ENCODE results near the gene TTLL10.
"Not testable (repeated sequence)": the region's sequence is repeated elsewhere in the genome, so short reads cannot be mapped to it uniquely, and the experiment has no call there.

TTLL10 gene

DNA sequence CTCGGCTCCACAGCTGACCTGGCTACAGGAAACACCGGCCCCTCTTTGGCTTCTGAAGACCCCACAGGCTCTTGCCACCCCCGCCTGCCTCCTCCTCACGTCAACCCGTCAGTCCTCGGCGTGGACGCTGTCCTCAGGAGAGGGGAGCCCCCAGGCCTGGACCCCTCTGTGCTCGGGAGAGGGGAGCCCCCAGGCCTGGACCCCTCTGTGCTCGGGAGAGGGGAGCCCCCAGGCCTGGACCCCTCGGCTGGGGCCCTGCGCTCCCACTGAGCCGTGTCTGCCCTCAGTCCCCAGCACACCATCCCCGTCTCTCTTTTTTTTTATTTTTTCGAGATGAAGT lies 31.8 kb upstream of the TTLL10 start:
- DNase-seq (ENCODE audit: low read depth), result no peak

DNA sequence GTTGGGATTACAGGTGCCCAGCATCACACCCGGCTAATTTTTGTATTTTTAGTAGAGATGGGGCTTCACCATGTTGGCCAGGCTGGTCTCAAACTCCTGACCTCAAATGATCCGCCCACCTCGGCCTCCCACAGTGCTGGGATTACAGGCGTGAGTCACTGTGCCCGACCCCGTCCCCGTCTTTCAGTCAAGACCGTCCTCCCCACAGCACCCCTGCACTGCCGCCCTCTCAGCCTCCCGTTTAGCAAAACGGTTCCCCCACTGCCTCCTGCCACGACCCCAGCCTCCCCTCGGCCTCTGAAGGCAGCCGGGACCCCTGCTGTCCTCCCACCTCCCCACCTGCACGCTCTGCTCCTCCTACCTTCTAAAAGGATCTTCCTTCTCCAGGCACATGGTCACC lies 31.3 kb upstream of the TTLL10 start:
- DNase-seq (ENCODE audit: low read depth), result not testable (repeated sequence)

DNA sequence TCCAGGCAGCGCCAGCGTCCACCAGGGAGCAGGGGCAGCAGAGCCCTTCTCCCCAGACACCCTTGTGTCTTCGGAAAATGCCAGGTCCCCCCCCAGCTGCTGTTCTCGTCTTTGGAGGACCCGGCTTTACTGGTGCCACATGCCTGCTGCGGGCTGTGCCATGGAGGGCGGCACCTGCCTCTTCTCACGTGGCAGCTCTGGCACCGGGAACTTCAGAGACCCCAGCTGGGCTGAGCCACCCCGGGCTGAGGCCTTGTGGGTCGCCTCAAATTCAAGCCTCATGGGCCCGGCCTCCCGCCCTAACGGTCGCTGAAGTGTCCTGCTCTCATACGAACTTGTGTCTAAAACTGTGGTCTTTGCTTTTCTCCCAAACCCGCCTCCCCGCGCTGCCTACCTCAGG lies 30.8 kb upstream of the TTLL10 start:
- DNase-seq (ENCODE audit: low read depth), result no peak

DNA sequence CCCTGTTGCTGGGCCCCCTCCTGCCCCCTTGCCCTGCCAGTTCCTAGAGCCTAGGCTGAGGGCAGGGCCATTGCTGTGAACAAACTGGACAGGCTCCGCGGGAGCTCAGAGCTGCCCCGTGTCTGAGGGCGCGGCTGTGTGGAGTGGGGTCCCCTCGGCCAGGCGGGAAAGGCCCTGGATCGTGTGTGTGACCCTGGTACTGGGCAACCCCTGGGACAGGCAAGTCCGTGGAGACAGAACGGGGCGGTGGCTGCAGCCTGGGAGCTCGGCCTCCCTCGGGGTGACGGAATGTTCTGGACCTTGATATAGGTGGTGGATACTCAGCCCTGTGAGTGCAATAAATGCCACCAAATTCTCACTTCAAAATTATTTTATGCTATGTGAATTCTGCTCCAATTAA lies 30.0 kb upstream of the TTLL10 start:
- no peak for DNase-seq (ENCODE audit: low read depth)

DNA sequence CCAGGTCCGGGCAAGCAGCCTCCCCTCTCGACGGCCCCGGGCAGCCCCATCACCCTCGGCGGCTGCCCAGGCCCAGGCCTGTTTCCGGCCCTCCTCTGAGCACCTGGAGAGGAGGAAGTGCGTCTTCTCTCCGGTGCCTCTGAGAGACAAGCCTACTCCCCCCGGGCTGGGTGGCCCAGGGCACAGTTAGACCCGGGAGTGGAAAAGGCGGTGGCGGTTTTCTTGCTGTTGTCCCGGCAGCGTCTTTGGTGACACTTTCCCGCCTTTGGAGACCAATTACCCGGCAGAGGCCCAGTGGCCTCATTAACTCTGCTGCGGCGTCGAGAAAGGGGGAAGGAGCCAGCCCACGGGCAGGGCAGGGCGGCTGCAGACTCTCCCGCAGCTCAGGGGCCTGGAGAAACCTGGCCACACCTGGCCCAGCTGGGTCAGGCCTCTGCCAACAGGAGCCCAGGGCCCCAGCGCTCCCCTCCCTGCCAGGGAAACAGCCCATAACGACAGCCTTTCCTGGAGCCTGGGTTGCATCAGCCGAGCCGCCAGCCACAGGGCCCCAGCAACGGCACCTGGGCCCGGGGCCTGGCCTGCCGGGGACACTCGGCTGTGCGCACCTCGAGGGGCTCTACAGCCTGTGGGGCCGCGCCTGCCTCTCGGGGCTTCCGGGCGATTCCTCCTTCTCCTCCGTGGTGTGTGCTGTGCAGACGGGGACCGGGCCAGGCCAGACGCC lies 29.4 kb upstream of the TTLL10 start:
- DNase-seq (ENCODE audit: low read depth), result no peak

DNA sequence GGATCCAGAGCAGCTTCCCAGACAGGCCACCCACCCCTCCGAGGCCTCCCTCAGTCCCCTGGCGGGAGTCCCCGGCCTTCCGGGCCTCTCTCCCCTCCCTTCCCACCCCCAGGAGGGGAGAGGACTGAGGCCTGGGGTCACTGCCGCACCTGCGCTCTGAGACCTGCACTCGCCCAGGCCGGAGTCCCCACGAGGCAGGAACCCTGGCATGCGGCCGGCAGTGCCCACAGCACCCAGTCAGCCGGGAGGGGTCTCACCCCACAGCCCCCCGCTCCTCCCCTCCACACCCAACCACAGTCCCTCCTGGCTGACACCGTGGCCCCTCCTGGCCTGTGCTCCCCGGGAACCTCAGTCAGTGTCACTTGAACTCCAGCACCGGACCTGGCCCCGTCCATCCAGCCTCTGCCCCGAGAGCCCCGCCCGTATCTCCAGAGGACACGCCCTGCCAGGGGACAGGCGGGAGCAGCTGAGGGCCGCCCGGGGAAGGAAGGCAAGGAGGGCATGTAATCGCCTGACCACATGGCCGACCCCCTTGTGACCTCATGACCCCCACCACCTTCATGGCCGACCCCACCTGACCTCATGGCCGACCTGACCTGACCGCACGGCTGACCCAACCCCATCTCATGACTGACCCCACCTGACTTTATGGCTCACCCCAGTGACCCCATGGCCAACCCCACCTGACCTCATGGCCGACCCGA lies 28.7 kb upstream of the TTLL10 start:
- no peak for DNase-seq (ENCODE audit: low read depth)

DNA sequence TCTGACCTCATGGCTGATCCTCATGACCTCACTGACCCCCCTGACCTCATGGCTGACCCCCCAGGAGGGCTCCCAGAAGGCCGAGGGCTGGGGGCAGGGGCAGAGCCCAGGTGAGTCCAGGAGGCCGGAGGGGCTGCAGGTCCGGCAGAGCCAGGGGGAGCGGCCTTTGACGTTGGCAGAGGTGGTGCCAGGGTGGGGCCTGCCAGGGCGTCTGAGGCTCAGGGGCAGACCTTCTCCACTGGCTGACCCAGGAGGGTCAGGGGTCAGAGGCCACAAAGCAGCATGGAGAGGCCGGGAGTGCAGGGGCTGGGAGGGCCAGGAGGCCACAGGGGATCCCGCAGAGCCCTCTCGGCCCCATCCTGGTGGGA lies 28.1 kb upstream of the TTLL10 start:
- DNase-seq (ENCODE audit: low read depth), result no peak

DNA sequence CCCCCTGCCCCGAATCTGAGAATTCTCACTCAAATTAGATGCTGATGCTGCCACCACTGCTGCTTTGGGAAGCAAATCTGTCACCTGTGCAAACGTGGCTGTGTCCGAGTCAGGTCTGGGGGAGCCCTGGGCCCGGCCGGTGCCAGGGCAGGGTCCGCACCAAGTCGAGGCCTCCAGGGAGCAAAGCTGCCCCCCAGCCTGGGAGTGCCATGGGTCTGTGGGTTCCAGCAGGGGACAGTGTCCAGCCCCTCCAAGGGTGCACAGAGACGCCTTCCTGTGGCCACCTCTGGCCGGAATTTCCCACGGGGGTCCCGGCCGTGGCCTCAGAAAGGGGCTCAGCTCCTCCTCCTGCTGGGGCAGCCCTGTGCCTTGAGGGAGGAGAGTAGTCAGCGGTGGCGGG lies 27.7 kb upstream of the TTLL10 start:
- no peak for DNase-seq (ENCODE audit: low read depth)

DNA sequence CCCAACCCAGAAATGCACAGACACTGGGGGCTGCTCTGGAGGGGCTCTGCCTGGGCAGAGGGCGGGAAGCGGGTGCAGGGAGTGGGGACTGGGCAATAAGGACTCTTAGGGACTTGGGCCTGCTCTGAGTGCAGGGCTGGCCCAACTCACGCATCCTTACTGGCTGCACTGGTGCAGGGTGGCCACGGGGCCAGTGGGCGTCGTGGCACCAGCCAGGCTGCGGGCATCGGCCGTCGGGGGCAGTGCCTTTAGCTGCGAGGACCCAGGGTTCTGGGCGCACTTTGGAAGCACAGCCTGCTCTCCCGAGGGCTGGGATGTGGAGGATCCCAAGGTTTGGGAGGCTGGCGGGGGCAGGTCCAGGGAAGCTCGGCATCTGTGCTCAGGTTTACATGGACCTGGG lies 27.1 kb upstream of the TTLL10 start:
- no peak for DNase-seq (ENCODE audit: low read depth)

DNA sequence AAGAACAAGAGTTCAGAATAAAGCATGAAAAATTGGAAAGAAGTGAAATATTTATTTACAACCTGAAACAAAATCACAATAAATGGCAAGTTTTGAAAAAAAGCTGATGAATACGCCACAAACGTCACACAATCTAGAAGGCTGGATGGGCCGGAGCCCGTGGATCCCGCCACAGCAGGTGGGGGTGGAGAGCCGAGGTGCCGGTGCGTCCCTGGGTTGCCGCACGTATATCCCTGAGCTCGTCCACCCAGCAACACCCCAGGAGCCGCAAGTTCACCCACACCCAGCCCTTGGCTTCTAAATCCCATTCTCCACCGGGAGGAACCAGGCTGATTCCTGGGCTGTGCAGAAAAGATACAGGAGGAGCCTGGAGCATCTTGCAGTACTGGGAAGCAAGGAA lies 25.6 kb upstream of the TTLL10 start:
- no peak for DNase-seq (ENCODE audit: low read depth)

DNA sequence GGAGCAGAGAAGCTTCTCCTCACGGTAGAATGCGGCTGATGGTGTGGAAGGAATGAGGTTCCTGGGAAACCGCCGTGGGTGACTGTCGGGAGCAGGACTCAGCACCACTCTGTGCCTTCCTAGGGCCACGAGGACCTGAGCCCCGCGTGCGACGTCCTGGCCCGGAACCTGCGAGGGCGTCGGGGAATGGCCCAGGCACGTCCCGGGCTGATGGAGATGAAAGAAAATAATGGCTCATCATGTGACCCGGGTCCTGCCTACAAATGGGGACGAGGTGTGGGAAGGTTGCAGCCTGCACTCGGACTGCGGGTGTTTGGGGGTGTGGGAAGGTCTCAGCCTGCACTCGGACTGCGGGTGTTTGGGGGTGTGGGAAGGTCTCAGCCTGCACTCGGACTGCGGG lies 25.1 kb upstream of the TTLL10 start:
- no peak for DNase-seq (ENCODE audit: low read depth)

DNA sequence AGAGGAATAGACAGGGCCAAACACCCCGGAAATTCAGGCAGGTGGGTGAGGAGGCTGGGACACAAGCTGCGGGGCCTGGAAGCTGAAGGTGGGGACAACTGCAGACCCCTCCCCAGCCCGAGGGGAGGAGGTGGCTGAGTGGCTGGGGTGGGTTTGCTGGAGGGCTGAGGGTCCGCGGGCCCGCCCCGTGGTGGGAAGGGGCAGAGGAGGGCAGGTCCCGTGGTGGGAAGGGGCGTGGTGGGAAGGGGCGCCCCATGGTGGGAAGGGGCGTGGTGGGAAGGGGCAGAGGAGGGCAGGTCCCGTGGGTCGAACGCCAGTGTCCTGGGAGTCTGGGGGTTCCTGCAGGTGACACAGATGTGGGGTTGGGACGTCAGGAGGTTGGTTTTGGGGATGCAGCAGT lies 24.3 kb upstream of the TTLL10 start:
- DNase-seq (ENCODE audit: low read depth), result no peak

DNA sequence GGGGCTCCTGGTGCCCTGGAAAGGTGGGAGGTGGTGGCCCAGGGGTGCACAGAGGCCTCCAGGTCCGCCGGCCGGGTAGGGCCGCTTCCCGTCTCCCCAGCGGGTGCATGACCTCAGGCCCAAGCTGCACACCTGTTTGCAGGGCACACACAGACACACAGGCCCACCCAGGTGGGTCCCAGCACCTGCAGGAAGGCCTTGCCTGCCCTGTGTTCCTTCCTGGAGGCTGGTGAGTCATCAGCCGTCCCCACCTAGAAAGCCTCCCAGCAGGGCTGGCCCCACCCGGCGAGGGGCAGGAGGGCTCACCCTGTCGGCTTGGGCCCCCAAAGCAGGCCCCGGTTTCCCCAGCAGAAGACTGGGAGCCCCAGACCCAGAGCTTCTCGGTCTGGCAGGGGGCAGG lies 23.6 kb upstream of the TTLL10 start:
- DNase-seq (ENCODE audit: low read depth), result no peak

DNA sequence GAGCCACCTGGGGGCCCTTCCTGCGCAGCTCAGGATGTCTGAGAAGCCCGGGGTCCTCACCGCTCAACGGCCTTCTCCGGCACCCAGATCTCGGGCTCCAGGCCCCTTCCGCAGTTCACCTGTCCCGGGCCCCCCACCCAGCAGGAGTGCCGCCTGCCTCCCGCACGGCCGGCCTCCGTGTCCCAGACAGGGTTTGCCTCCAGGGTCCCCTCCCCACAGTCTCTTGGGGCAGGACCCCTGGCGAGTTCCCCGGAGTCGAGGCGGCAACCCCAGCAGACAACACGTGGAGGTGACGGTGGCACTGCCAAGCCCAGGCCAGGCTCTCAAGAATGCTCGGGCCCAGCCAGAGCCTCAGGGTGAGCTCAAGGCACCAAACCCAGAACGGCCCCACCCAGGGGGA lies 22.4 kb upstream of the TTLL10 start:
- DNase-seq (ENCODE audit: low read depth), result no peak

DNA sequence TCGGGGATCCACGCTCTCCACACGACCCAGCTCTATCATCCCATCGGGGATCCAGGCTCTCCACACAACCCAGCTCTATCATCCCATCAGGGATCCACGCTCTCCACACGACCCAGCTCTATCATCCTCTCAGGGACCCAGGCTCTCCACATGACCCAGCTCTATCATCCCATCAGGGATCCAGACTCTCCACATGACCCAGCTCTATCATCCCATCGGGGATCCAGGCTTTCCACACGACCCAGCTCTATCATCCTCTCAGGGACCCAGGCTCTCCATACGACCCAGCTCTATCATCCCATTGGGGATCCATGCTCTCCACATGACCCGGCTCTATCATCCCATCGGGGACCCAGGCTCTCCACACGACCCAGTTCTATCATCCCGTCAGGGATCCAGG lies 21.2 kb upstream of the TTLL10 start:
- DNase-seq (ENCODE audit: low read depth), result not testable (repeated sequence)

DNA sequence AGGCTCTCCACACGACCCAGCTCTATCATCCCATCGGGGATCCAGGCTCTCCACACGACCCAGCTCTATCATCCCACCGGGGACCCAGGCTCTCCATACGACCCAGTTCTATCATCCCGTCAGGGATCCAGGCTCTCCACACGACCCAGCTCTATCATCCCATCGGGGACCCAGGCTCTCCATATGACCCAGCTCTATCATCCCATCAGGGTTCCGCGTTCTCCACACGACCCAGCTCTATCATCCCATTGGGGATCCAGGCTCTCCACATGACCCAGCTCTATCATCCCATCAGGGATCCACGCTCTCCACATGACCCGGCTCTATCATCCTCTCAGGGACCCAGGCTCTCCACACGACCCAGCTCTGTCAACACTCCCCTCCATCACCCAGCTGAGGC lies 20.5 kb upstream of the TTLL10 start:
- not testable (repeated sequence) for DNase-seq (ENCODE audit: low read depth)

DNA sequence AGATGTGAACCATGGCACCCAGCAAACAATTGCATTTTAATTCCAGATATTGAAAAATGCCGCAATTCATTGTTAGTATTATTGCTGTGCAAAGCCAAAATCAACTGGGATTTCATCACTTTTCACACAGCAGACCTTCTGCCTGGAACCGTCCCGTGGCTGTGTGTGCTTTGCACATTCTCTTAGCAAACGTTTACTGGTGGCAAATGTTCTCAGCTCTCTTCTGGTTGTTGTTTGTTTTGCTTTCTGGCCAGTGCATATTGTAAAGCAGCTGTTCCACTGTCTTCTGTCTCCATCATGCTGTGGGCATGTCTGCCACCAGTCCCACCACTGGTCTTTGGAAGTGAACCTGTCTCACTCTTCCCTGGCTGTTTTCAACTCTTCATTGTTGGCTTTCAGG lies 19.8 kb upstream of the TTLL10 start:
- peak; percentile 51 for DNase-seq (ENCODE audit: low read depth)

DNA sequence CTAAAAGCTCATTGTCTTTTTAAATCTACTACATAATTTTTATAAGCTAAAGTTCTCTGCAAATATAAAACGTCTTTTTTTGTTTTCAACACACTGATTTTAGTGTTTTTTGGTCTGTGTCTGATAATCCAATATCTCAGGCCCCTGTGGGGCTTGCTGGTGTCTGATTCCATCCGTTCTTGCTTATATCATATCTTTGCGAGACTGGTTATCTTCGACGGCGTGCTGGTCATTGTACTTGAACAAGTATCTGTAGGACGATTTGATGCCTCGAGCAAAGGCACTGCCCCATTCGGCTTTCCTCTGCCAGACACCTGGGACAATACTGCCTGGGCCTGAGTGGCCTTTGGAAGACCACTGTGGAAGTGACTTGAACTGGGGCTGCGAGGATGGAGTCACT lies 18.4 kb upstream of the TTLL10 start:
- DNase-seq (ENCODE audit: low read depth), result no peak

DNA sequence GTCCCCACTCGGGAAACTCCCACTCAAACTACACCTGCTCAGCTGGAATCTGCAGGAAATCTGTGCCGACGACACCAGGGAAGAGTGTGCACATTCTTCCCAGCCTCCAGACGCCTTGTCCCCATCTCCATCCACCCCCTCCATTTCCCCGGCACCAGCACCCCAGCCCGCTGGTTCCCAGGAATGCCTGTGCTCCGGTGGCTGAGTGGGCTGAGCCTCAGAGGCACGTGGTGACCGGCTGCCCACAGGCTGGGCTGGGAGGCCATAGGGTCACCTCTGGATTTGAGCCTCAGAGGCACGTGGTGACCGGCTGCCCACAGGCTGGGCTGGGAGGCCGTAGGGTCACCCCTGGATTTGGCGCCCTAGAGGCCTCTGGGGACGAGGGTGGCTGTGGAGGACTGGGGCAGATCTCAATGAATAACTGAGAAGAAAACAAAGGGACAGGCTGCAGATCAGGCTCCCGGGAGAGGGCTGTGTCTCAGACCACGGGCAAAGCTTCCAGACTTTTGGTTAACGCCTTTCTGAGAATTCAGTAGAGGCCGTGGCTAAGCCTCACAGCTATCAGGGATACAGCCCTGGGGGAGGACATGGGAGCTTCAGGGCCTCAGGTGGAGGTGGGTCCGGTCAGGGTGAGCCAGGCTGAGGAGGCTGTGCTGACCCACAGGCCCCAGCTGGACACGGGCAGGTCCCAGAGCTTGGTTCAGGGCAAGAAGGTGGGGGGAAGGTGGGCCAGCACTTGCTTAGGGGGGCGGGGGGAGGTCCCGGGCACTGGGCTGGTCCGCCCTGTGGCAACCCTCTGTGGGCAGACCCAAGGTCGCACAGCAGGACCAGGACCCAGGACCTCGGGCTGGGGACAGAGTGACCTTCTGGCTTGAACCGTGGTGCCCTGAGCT lies 17.3 kb upstream of the TTLL10 start:
- no peak for DNase-seq (ENCODE audit: low read depth)

DNA sequence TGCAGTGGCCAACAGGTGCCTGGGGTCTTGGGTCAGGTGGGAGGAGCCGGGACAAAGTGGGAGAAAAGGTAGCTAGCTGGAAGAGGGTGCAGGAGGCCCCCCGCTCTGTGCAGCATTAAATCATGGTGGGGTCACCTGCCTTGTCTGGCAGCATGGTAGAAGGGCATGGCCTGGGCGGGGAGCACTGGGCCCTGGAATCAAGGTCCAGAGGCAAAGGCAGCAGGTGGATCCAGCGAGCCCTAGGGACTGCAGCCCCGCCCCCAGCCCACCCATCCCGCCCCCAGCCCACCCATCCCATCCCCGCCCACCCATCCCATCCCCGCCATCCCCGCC lies 16.7 kb upstream of the TTLL10 start:
- DNase-seq (ENCODE audit: low read depth), result no peak

DNA sequence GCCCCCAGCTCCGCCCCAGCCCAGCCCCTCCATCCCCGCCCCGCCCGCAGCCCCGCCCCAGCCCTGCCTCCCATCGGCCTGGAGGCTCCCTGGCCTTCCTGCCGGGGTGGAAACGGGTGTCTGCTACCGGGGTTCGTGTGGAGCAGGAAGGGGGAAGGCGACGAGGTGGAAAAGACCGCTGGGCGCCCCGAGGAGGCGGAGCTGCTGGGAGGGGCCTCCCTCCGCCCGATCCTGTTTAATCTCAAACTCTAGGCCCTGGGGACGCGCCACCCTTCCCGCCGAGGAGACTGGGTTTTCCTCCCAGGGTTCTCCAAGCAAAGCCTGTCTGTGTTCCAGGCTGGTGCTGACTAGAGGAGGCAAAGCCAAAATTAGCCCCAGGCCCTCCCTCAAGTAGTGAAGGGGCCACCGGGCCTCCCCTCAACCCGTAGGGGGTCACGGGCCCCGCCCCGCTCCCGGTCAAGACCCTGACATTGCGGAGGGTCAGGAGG lies 16.2 kb upstream of the TTLL10 start:
- DNase-seq (ENCODE audit: low read depth), result peak; percentile 92

DNA sequence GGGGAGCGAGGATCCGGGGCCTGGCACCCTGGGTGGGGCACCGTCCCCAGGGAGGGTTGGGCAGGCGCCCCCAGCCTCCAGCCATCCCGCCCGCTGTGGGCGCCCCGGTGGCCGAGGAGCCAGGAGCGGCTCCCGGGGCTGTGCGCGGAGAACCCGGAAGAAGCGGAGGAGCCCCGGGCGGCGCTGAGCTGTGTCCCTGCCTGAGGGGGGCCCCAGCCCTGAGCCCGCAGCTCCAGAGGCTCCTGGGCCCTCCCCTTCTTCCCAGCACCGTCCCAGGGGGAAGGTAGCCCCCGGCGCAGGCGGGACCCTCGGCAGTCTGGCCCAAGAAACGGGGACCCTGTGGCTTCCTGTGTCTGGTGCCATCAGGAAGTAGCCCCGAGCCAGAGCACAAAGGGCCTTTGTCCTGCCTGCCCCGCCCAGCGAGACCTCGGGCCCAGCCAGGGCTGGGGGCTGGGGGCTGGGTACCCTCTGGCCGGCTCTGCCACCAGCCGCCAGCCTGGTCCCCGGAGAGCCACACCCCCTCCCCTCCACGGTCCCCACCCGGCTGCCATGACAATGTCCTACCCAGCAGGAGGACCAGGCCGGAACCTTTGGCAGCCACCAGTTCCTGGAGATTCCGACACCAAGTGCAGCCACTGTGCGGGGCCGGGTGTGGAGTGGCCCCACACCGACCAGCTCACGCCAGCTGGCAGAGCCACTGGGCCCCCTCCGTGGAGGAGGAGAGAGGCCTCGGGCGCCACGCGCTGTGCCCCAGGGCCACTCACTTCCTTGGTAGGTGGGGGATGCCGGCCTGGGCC lies 15.6 kb upstream of the TTLL10 start:
- DNase-seq (ENCODE audit: low read depth), result peak; percentile 11

Measured in iris pigment epithelial cell (primary cell).